ENCODE measurements around the gene TBC1D10B. TPM values are rescaled to one million over a fixed set of nuclear protein-coding genes. Genes with fewer than 3 reads are reported as not detected.
"Not testable (repeated sequence)": the region's sequence is repeated elsewhere in the genome, so short reads cannot be mapped to it uniquely, and the experiment has no call there.

TBC1D10B gene
- total RNA-seq, 5 donors from 2014 or later (not counting 1 experiment from before 2014, with no cell fraction given), result 24.0 to 60.1 (median 52.5) TPM

DNA sequence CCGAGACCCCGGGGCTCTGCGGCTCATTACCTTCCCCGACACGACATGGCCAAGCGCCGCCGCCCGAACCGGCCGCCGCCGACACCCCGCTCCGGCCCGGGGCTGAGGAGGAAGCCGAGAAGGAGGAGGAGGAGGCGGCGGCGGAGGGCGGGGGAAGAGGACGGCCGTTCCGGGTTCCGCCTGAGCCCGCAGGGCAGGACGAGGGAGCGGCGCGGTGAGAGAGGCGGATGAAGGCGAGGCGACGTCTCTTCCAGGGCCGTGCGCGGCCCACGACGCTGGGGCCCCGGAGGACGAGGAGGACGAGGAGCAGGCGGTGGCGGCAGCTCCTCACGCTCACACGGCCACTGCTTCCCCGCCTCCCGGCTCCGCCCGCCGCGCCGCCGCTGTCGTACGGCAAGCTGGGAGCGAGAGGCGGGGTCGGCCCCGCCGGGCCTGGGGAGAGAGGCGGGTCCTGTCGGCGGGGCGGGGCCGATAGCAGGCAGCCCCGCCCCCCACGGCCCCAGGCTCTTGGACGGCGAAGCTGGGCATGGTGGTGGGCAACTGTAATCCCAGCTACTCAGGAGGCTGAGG, 35.2 kb downstream of the TBC1D10B start:
- ChIA-PET POLR2A (interaction anchor here in 1 of 2 donors (0.7 kb wide), 1 partner anchor 83 kb away, joined by 3 read pairs; no protein-coding TSS in a partner anchor), CTCF (interaction anchor here (0.6 to 1.4 kb wide), 4 partner anchors 36 to 545 kb away, joined by 3 to 4 read pairs (median 3); partner anchors contain the start of gene DCTPP1 (in 1 of the 2))
- H3K36me3 ChIP-seq (ENCODE audit: control insufficient read depth in 2 of 2, extremely low read depth in 1 of 2, insufficient read depth in 1 of 2, low read length in 1 of 2); H3K4me1 ChIP-seq (ENCODE audit: control insufficient read depth in 1 of 2, extremely low read depth in 1 of 2, insufficient read depth in 2 of 2, low read length in 2 of 2); H3K9me3 Mint-ChIP-seq; H3K27me3 ChIP-seq (replicated peaks in 1 of 2; ENCODE audit: control insufficient read depth in 2 of 2, extremely low read depth in 1 of 2, insufficient read depth in 2 of 2, low read length in 1 of 2); H3K9me3 ChIP-seq; H3K36me3 Mint-ChIP-seq; H3K27me3 Mint-ChIP-seq: not testable (repeated sequence)
- DNase-seq, result peak; percentile 64 to 88 (median 78)
- Mint-ChIP-seq H3K4me3 (peak overlapping the region; percentile 83 to 92 (median 91)), H3K4me1 (peaks cover 24 to 36% (median 27%) of the 10 kb centered on the region in 3 donors), H3K27ac (peak overlapping the region; percentile 86 to 87)
- 2% methylated on average over 69 of the region's 70 CpGs for WGBS (ENCODE audit: insufficient coverage)
- peak; percentile 77 to 80 (median 78) for ATAC-seq (replicated peaks in 1 of 4)
- Histone ChIP-seq H3K4me3 (ENCODE audit: control insufficient read depth in 1 of 2, extremely low read depth in 1 of 2, low read length in 1 of 2) (peak overlapping the region; percentile 54 to 58), H3K27ac (ENCODE audit: low read length) (peak overlapping the region; percentile 63)

DNA sequence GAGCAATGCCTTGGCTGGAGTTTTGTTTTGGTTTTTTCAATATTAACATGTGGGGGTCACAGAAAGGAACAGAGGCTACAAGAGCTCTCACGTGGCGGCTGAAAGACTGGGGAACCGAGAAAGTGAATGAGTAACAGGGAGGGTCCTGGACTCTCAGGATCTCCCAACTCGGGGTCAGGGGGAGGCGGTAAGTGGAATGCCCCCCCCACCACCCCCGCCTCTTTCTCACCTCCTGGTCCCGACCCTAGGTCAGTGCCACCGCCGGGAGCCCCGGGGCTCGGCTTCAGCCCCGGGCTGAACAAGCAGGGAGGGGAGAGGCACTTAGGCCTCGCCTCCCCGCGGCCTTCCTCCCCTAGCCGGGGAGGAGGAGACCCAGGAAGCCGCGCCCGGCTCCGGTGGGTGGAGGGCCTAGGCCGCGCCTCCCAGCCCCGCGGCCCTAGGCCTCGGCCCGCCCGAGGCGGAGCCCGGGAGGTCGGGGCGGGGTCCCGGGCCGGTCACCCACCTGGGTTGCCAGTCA, 35.8 kb downstream of the TBC1D10B start:
- H3K4me3 Mint-ChIP-seq, result peak overlapping the region; percentile 91 to 97 (median 92)
- CTCF ChIA-PET, result interaction anchor here (0.6 to 1.4 kb wide), 3 partner anchors 36 to 325 kb away, joined by 3 to 4 read pairs (median 3); partner anchors contain the start of gene DCTPP1 (in 1 of the 2)

GRCh38 chr16:30324220-30324619, 46.1 kb downstream of the TBC1D10B start:
- H3K36me3 Mint-ChIP-seq; POLR2A ChIA-PET; H3K36me3 ChIP-seq (ENCODE audit: control insufficient read depth in 2 of 2, extremely low read depth in 1 of 2, insufficient read depth in 1 of 2, low read length in 1 of 2); H3K27ac ChIP-seq (ENCODE audit: low read length); H3K27me3 ChIP-seq (replicated peaks in 1 of 2; ENCODE audit: control insufficient read depth in 2 of 2, extremely low read depth in 1 of 2, insufficient read depth in 2 of 2, low read length in 1 of 2); ATAC-seq (replicated peaks in 1 of 4); H3K27me3 Mint-ChIP-seq; H3K4me1 ChIP-seq (ENCODE audit: control insufficient read depth in 1 of 2, extremely low read depth in 1 of 2, insufficient read depth in 2 of 2, low read length in 2 of 2); H3K4me3 ChIP-seq (ENCODE audit: control insufficient read depth in 1 of 2, extremely low read depth in 1 of 2, low read length in 1 of 2); H3K4me3 Mint-ChIP-seq; H3K9me3 ChIP-seq; H3K27ac Mint-ChIP-seq; DNase-seq; H3K9me3 Mint-ChIP-seq; CTCF ChIA-PET: not testable (repeated sequence)
- 100% methylated on average over 5 of the region's 6 CpGs for WGBS (ENCODE audit: insufficient coverage)
- peaks cover 32 to 40% (median 35%) of the 10 kb centered on the region in 3 donors for H3K4me1 Mint-ChIP-seq

More for the DNA sequence above, 35.8 kb downstream of the TBC1D10B start:
- H3K27me3 Mint-ChIP-seq; H3K27me3 ChIP-seq (replicated peaks in 1 of 2; ENCODE audit: control insufficient read depth in 2 of 2, extremely low read depth in 1 of 2, insufficient read depth in 2 of 2, low read length in 1 of 2); POLR2A ChIA-PET; H3K27ac ChIP-seq (ENCODE audit: low read length); H3K36me3 ChIP-seq (ENCODE audit: control insufficient read depth in 2 of 2, extremely low read depth in 1 of 2, insufficient read depth in 1 of 2, low read length in 1 of 2); H3K4me1 ChIP-seq (ENCODE audit: control insufficient read depth in 1 of 2, extremely low read depth in 1 of 2, insufficient read depth in 2 of 2, low read length in 2 of 2); H3K9me3 ChIP-seq; H3K9me3 Mint-ChIP-seq; H3K36me3 Mint-ChIP-seq: not testable (repeated sequence)
- peak; percentile 66 to 89 (median 81) for DNase-seq
- Mint-ChIP-seq H3K27ac (peak overlapping the region; percentile 90 to 93), H3K4me1 (peaks cover 25 to 40% (median 28%) of the 10 kb centered on the region in 3 donors)
- WGBS (ENCODE audit: insufficient coverage), result no CpG with 5 or more reads among the region's 33 CpGs
- H3K4me3 ChIP-seq (ENCODE audit: control insufficient read depth in 1 of 2, extremely low read depth in 1 of 2, low read length in 1 of 2), result peak overlapping the region in 1 of 2 donors; percentile 58
- peak; percentile 89 to 93 (median 93) for ATAC-seq (replicated peaks in 1 of 4)

DNA sequence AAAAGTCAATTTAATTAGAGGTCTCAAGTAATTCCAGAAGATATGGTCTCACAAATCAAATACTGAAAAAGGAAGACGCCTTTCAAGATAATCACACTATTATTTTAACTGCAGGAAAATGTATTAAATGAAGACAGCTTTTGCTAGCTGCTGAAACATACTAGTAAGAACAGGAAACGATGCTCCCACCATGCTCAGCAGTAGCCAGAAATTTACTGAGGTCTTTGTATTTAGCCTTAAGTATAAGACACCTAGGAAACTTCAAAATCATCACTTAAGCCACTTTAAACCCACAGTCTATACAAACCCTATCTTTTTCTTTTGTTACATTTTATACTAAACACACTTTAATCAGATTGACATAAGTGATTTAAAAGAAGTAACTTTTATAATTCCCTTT, 51.6 kb downstream of the TBC1D10B start:
- H3K4me3 Mint-ChIP-seq; H3K9me3 Mint-ChIP-seq; CTCF ChIA-PET; H3K27ac ChIP-seq (ENCODE audit: low read length); DNase-seq; H3K36me3 Mint-ChIP-seq; H3K36me3 ChIP-seq (ENCODE audit: control insufficient read depth in 2 of 2, extremely low read depth in 1 of 2, insufficient read depth in 1 of 2, low read length in 1 of 2); H3K27me3 ChIP-seq (replicated peaks in 1 of 2; ENCODE audit: control insufficient read depth in 2 of 2, extremely low read depth in 1 of 2, insufficient read depth in 2 of 2, low read length in 1 of 2); H3K4me1 ChIP-seq (ENCODE audit: control insufficient read depth in 1 of 2, extremely low read depth in 1 of 2, insufficient read depth in 2 of 2, low read length in 2 of 2); H3K9me3 ChIP-seq; H3K4me3 ChIP-seq (ENCODE audit: control insufficient read depth in 1 of 2, extremely low read depth in 1 of 2, low read length in 1 of 2); POLR2A ChIA-PET; H3K27ac Mint-ChIP-seq; H3K27me3 Mint-ChIP-seq: not testable (repeated sequence)
- H3K4me1 Mint-ChIP-seq, result peaks cover 16 to 35% (median 29%) of the 10 kb centered on the region in 3 donors
- peak in 1 of 4 experiments; percentile 34 for ATAC-seq (replicated peaks in 1 of 4)
- no CpG with 5 or more reads among the region's 2 CpGs for WGBS (ENCODE audit: insufficient coverage)

DNA sequence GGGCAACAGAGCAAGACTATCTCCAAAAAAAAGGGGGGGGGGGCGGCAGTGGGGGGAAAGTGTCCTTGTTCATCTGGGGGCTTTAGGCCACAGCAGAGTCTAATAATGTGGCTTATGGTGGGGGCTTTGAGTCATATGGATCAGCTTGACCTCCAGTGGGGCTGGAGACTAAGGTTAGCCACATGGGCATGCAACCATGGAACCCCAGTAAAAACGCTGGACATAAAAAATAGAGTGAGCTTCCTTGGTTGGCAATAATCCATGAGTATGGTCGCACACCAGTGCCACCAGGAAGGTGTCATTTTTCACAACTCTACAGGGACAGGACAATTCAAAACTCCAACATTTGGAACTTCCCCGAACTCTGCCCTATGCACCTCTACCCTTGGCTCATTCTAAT, 59.4 kb downstream of the TBC1D10B start:
- H3K9me3 ChIP-seq; H3K4me3 ChIP-seq (ENCODE audit: control insufficient read depth in 1 of 2, extremely low read depth in 1 of 2, low read length in 1 of 2); H3K27ac Mint-ChIP-seq; H3K27me3 Mint-ChIP-seq; H3K4me1 ChIP-seq (ENCODE audit: control insufficient read depth in 1 of 2, extremely low read depth in 1 of 2, insufficient read depth in 2 of 2, low read length in 2 of 2); H3K4me3 Mint-ChIP-seq; ATAC-seq (replicated peaks in 1 of 4); CTCF ChIA-PET; H3K27me3 ChIP-seq (replicated peaks in 1 of 2; ENCODE audit: control insufficient read depth in 2 of 2, extremely low read depth in 1 of 2, insufficient read depth in 2 of 2, low read length in 1 of 2); H3K27ac ChIP-seq (ENCODE audit: low read length); POLR2A ChIA-PET; H3K36me3 Mint-ChIP-seq; H3K36me3 ChIP-seq (ENCODE audit: control insufficient read depth in 2 of 2, extremely low read depth in 1 of 2, insufficient read depth in 1 of 2, low read length in 1 of 2); H3K9me3 Mint-ChIP-seq; DNase-seq: not testable (repeated sequence)
- H3K4me1 Mint-ChIP-seq, result peaks cover 33 to 36% (median 33%) of the 10 kb centered on the region in 3 donors
- WGBS (ENCODE audit: insufficient coverage), result no CpG with 5 or more reads among the region's 4 CpGs

DNA sequence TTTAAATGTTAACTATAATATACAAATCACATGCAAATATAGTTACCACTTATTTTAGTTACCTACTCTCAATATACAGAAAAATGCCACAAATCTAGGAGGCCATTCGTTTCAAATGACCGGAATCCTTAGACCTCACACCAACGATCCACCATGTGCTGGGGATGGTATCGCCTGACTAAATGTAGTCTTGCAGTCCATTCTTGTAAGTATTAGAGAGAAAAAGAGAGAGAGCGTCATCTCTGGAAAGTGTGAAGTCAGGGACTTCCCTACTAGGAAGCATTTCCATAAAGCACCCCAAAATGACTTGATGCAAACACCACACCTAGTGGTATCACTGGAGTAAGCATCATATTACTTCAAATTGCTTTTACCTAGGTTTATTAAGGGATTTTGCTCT, 61.0 kb downstream of the TBC1D10B start:
- Mint-ChIP-seq H3K4me1 (peaks cover 23 to 27% (median 26%) of the 10 kb centered on the region in 3 donors), H3K27ac (peak overlapping the region in 1 of 2 donors; percentile 73)
- H3K27me3 ChIP-seq (replicated peaks in 1 of 2; ENCODE audit: control insufficient read depth in 2 of 2, extremely low read depth in 1 of 2, insufficient read depth in 2 of 2, low read length in 1 of 2); H3K4me3 ChIP-seq (ENCODE audit: control insufficient read depth in 1 of 2, extremely low read depth in 1 of 2, low read length in 1 of 2); CTCF ChIA-PET; DNase-seq; ATAC-seq (replicated peaks in 1 of 4); H3K9me3 Mint-ChIP-seq; H3K4me1 ChIP-seq (ENCODE audit: control insufficient read depth in 1 of 2, extremely low read depth in 1 of 2, insufficient read depth in 2 of 2, low read length in 2 of 2); H3K36me3 ChIP-seq (ENCODE audit: control insufficient read depth in 2 of 2, extremely low read depth in 1 of 2, insufficient read depth in 1 of 2, low read length in 1 of 2); H3K4me3 Mint-ChIP-seq; POLR2A ChIA-PET; H3K36me3 Mint-ChIP-seq; H3K27ac ChIP-seq (ENCODE audit: low read length); H3K27me3 Mint-ChIP-seq; H3K9me3 ChIP-seq: not testable (repeated sequence)
- WGBS (ENCODE audit: insufficient coverage), result no CpG with 5 or more reads among the region's 5 CpGs

Measured in T-cell (primary cell).